ENCODE data around the gene FAM200B.
"Not testable (repeated sequence)": the region's sequence is repeated elsewhere in the genome, so short reads cannot be mapped to it uniquely, and the experiment has no call there.

Gene FAM200B

GRCh38 chr4:15733061-15733460 is 51.4 kb downstream of the FAM200B start:
- not testable (repeated sequence) for DNase-seq (ENCODE audit: extremely low read depth in 1 of 2, low read depth in 1 of 2)

GRCh38 chr4:15735536-15735935 is 53.9 kb downstream of the FAM200B start:
- no peak for DNase-seq (ENCODE audit: extremely low read depth in 1 of 2, low read depth in 1 of 2)

GRCh38 chr4:15736514-15737050 is 55.0 kb downstream of the FAM200B start:
- no peak for DNase-seq (ENCODE audit: extremely low read depth in 1 of 2, low read depth in 1 of 2)

- DNase-seq (ENCODE audit: extremely low read depth in 1 of 2, low read depth in 1 of 2) = no peak
Measured at GRCh38 chr4:15737255-15737654, 55.6 kb downstream of the FAM200B start.

- DNase-seq (ENCODE audit: extremely low read depth in 1 of 2, low read depth in 1 of 2) = no peak
Measured at GRCh38 chr4:15738877-15739276, 57.2 kb downstream of the FAM200B start.
